Measurements from ENCODE around the gene CHL1. TPM values are rescaled to one million over a fixed set of nuclear protein-coding genes. Genes with fewer than 3 reads are reported as not detected.

The CHL1 gene
- total RNA-seq, 1 donor from 2014 or later: 20.2 TPM

- Histone ChIP-seq H3K4me1 (no peaks in the 10 kb centered on the region), H3K36me3 (no peaks in the 10 kb centered on the region), H3K27ac (no peak overlapping the region), H3K27me3 (ENCODE audit: low read depth) (no peaks in the 10 kb centered on the region), H3K4me3 (no peak overlapping the region), H3K9me3 (no peaks in the 10 kb centered on the region)
- DNase-seq (no peak), ATAC-seq (no peak)
- TF ChIP-seq CTCF (IDR thresholded peaks at IDR 0.05): no peak
- intact Hi-C loops (cut with DNase I): no loop called here
These were observed 21.4 kb downstream of the CHL1 start for GRCh38 chr3:217948-218347.

- Histone ChIP-seq H3K27me3 (ENCODE audit: low read depth) (no peaks in the 10 kb centered on the region), H3K27ac (no peak overlapping the region), H3K4me3 (no peak overlapping the region), H3K9me3 (peaks cover 7% of the 10 kb centered on the region), H3K4me1 (no peaks in the 10 kb centered on the region), H3K36me3 (no peaks in the 10 kb centered on the region)
- ATAC-seq (no peak), DNase-seq (no peak)
- TF ChIP-seq CTCF (IDR thresholded peaks at IDR 0.05): no peak
- intact Hi-C loops (cut with DNase I): no loop called here
These were observed 32.0 kb downstream of the CHL1 start for GRCh38 chr3:228442-229182.

- Histone ChIP-seq H3K27me3 (ENCODE audit: low read depth) (no peaks in the 10 kb centered on the region), H3K4me3 (no peak overlapping the region), H3K4me1 (no peaks in the 10 kb centered on the region), H3K36me3 (no peaks in the 10 kb centered on the region), H3K9me3 (peaks cover 2% of the 10 kb centered on the region), H3K27ac (no peak overlapping the region)
- ATAC-seq (no peak), DNase-seq (no peak)
- no peak for TF ChIP-seq CTCF (IDR thresholded peaks at IDR 0.05)
- intact Hi-C loops (cut with DNase I): no loop called here
These were observed 32.7 kb downstream of the CHL1 start for GRCh38 chr3:229183-229661.

GRCh38 chr3:236881-237280, 40.3 kb downstream of the CHL1 start:
- Histone ChIP-seq H3K4me1 (no peaks in the 10 kb centered on the region), H3K4me3 (no peak overlapping the region), H3K9me3 (no peaks in the 10 kb centered on the region), H3K36me3 (no peaks in the 10 kb centered on the region), H3K27me3 (ENCODE audit: low read depth) (no peaks in the 10 kb centered on the region), H3K27ac (no peak overlapping the region)
- ATAC-seq: no peak
- DNase-seq: no peak
- intact Hi-C loops (cut with DNase I): no loop called here
- TF ChIP-seq CTCF (IDR thresholded peaks at IDR 0.05): no peak

GRCh38 chr3:242602-243355, 46.2 kb downstream of the CHL1 start:
- ATAC-seq (no peak), DNase-seq (no peak)
- Histone ChIP-seq H3K27me3 (ENCODE audit: low read depth) (no peaks in the 10 kb centered on the region), H3K4me3 (no peak overlapping the region), H3K4me1 (peaks cover 6% of the 10 kb centered on the region), H3K27ac (no peak overlapping the region), H3K9me3 (no peaks in the 10 kb centered on the region), H3K36me3 (no peaks in the 10 kb centered on the region)
- no peak for TF ChIP-seq CTCF (IDR thresholded peaks at IDR 0.05)
- intact Hi-C loops (cut with DNase I): no loop called here
